ELF-1 (cell line): ENCODE data around the gene KNG1.
A peak's percentile ranks its signal among the peaks of the same experiment; 100 is the strongest.
"Not testable (repeated sequence)": the region's sequence is repeated elsewhere in the genome, so short reads cannot be mapped to it uniquely, and the experiment has no call there.

Source experiments
- DNase-seq: peaks from one replicate; pipeline ENCODE4 v3.0.0-alpha.2; 2016; ENCODE audit warnings: low read depth, low spot score

The KNG1 gene

DNA sequence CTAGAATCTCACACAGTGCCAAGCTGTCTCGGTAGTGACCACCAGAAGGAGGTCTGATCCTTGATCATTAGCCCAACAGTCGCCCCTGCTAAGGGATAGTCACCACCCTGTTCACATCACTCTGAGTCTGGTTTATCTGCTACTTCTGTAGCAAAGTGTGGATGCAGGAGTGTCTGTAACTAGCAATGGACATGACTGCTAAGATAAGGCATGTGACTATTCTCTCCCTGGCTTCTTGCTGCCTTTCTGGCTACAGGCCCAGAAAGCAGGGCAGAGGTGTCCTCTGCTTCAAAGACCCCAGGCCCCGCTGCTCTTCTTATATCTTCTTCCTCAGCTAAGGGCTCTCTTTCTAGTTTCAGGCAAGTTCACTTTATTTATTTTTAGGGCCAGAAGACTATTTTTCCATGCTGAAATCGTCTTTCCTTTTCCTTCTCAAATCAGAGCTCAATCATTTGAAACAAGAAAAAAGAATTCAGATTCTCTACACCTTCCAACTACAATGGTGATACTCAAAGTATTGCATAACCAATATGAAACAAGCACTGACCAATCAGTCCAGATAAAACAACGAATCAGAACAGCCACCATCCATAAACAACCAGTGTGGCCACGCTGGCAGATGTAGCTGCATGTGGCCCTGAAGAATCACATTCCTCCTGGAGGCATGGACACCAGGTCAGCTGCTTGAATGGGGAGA is 8.0 kb upstream of the KNG1 start:
- no peak for DNase-seq

DNA sequence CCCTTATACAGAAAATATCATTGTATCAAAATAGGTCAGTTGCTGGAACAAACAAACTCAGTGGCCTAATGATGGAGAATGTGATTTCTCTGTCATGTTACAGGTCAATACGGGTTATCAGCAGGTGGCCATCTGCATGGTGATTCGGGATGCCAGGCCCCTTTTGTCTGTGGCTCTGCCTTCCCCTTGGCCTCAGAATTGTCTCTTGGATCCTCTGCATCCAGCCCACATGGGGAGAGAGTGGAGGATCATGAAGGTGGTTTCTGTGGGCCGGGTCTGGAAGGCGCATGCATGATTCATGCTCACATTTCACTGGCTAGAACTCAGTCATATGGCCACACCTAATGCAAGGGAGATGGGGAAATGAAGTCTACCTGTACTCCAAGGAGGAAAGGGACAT is 6.5 kb upstream of the KNG1 start:
- not testable (repeated sequence) for DNase-seq

DNA sequence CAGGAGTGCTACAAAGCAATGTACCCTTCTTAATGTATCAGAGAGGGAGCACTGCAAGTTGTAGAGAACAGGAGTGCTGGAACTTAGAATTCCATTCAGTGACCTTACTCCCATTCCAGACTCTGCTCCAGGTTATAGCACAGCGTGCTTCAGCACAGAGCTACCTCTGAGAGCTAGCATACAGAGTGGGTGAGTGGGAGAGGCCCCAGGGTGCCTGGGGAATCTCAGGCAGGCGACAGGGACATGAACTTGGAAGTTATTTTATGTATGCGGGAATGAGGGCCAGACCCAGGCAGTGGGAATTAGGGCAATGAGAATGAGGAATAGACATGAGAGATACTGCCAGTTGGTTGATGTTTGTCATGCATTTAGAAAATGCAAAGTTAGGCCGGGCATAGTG is 3.7 kb upstream of the KNG1 start:
- no peak for DNase-seq

DNA sequence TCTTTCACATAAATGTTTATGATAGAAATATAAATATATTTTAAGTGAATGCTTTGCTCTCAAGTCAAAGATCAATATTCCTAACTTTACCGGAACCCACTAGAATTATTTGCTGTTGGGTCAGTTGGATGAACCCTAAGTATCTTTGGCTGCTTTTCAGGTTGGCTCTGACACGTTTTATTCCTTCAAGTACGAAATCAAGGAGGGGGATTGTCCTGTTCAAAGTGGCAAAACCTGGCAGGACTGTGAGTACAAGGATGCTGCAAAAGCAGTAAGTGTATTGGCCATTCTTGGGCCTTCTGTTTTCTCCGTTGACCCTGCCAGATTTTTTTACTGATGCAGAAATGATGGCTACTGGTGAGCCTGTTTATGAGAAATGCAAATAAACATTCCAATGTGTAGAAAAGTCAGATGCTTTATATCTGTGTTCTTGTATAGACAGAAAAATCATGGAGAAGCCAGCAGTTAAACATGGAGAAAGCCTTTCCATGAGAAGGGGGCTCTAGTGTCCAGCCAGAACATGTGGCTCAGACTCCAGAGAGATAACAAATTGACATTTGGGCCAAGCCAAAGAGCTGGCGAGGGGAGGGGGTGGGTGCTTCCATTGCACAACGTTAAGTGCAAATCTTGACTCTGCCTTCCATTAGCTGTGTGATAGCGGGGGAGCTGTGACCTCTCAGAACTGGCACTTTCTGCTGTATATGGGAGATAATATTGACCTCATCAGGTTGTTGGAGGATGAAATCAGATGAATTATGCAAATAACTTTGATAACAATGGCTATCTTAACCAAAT is 3.0 kb downstream of the KNG1 start:
- no peak for DNase-seq

DNA sequence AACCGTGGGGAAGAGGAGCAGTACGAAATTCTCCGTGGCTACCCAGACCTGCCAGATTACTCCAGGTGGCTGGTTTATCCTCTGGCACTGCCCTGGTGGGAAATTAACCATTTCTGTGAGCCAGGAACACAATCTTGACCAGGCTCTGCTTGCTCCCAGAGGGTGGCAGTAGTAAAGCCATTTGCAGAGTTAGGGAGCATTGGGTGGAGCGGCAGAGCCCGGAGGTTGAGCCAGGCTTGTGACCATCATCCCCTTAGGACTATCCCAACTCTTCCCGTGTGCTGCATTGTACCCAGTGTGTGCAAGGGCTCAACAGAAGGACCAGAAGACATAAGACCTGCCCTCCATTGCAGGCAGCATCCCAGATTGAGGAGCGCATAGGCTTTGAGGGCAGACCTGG is 5.3 kb downstream of the KNG1 start:
- DNase-seq: peak; percentile 51

DNA sequence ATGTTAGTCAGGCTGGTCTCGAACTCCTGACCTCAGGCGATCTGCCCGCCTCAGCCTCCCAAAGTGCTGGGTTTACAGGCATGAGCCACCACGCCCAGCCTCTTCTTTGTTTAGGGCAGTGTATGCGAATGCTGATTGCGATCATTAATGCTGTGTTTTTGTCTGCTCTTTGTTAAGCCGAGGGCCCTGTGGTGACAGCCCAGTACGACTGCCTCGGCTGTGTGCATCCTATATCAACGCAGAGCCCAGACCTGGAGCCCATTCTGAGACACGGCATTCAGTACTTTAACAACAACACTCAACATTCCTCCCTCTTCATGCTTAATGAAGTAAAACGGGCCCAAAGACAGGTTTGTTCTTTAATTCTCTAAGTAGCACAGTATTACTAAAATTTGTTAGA is 7.8 kb downstream of the KNG1 start:
- DNase-seq: peak; percentile 92

DNA sequence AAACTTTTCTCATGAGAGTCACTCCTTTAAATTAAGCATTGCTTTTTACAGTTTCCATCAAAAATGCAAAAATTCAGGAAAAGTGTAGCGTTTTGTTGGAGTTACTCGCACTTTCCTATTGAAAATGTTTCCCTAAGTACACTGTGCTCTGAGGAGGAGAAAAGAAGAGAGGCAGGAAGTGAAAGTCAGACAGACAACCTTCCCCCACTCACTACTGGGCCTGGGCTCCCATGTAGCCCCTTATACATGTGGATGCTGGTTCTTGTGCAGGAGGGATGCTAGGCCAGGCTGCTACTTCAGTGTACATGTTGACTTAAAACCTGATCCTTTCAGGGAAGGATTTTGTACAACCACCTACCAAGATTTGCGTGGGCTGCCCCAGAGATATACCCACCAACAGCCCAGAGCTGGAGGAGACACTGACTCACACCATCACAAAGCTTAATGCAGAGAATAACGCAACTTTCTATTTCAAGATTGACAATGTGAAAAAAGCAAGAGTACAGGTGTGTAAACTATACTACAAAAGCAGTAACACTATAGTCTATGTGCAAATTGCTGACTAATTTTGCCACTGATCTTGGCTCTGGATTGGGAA is 15.1 kb downstream of the KNG1 start:
- DNase-seq: no peak

DNA sequence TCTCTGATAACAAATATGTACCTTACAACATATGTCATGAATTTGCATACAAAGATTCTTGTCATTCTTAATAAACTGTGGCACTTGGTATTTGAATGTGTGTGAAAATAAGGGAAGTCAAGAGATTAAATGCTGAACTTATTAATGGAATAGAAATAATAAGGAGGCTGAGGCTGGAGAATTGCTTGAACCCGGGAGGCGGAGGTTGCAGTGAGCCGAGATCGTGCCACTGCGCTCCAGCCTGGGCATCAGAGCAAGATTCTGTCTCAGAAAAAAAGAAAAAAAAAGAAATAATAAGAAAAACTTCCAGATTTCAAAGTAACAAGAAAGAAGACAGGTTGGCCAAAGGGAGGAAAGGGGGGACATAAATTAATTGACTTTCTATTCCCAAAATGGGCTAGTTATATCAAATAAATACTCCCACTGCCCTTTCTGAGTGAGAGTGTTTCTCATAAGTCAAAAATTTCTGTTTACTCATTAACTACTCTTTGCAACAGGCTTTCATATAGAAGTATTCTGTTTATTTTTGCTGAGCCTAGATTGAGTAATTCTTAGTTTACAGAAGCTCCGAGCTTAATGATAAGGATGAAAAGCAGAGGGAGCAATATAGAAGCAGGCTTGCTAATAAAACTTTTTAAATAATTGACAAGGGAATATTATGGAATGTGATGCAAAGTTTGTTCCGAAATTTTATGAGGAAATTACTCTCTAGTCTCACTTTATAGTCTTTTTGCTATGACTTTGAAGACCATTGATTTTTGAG is 25.6 kb downstream of the KNG1 start:
- DNase-seq: no peak

DNA sequence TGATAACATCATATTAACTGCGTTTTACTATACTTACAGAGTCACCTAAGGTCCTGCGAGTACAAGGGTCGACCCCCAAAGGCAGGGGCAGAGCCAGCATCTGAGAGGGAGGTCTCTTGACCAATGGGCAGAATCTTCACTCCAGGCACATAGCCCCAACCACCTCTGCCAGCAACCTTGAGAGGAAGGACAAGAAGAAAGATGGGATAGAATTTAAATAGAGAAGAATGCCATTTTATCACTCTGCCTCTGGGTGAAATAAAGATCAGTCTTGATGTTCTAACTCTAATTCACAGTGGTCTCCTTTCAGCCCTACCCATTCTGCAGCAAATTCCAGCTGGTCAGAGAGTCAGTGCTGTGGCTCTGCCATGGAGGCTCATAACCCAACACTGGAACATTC is 26.5 kb downstream of the KNG1 start:
- DNase-seq: no peak

DNA sequence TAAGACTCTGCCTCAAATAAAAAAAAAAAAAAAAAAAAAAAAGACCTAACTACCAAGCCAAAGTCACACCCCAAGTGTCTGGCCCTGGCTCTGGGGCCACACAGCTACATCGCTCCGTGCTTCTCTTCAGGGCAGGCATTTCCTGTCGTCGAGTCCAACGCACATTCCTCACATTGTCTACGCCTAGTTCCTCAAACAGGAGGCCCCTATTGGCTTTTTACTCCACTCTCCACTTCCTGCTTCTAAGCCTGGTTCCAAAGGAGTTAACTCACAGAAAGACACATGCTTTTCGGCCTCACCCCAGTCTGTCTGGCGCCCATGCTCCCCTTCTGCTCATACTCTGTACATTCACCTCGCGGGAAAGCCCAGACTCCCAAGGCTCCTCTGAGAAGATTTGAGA is 28.8 kb downstream of the KNG1 start:
- DNase-seq: peak; percentile 87

DNA sequence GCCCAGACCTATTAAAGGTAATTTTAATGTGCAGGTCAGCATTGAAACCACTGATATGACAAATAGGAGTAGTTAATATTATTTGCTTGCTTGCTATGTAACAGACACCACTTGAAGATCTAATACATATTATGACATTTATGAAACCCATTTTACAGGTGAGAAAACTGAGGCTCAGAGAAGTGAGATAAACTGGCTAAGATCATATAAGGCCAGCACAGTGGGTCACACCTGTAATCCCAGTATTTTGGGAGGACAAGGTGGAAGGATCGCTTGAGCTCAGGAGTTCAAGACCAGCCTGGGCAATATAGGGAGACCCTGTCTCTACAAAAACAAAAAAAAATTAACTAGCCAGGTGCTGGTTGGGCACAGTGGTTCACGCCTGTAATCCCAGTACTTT is 33.2 kb downstream of the KNG1 start:
- DNase-seq: no peak

DNA sequence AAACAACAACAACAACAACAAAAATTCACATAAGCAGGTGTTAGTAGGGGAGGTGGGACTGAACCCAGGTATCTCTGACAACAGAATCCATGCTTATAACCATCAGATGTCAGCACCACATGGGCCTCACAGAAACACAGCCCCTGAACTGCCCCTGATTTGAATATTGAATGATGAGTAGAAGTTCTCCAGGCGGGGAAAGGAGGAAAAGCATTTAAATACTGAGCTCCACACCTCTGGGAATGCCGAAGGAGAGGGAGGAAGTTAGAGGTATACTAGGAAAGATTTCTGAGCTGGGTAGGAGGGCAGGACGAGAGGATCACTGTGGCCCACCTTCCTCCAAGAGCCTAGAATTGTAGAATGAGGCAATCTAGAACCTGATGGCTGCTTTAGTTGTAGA is 34.3 kb downstream of the KNG1 start:
- DNase-seq: no peak

DNA sequence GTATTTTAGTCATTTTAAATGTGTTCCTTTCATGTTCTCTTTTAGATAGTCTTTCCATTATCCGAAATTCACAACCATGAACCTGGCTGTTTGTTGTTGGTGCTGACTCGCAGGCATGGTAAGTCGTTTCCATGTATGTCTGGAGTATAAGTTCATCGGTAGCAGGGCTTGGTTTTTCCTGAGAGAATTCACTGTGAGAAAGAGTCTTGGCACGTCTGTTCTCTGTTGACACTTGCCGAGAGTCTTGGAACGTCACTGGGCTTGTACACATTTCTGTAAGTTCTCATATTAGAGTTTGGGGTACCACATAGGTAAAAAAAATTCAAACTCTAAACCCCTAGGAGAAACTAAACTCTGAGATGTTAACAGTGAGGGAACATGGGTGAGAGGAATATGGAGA is 36.8 kb downstream of the KNG1 start:
- no peak for DNase-seq

DNA sequence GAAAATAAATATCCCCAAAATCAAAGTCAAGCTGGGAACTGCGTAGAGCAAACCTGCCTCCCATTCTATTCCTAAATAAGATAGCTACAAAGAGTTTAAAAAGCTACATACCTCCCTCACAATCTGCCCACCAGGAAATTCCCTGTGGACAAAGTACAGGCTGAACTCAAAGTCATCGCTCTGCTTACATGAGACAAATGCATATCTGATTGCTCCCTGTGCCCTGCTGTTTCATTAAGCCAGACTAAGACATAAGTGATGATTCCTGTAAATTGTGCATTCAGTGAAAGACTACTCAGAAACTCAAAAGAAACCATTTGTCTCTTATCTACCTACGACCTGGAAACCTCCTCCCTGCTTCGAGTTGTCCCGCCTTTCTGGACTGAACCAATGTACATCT is 37.7 kb downstream of the KNG1 start:
- no peak for DNase-seq

DNA sequence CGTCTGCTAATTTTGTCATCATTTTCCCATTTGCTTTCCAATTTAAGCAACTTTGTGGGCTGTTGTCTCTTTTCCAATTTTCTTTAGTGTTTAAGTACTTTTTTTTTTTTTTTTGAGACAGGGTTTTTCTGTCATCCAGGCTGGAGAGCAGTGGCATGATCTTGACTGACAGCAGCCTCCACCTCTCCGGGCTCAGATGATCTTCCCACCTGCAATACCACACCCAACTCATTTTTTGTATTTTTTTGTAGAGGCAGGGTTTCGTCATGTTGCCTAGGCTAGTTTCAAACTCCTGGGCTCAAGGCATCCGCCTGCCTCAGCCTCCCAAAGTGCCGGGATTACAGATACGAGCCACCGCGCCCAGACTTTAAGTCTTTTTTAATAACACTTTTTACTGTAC is 40.1 kb downstream of the KNG1 start:
- DNase-seq: no peak

DNA sequence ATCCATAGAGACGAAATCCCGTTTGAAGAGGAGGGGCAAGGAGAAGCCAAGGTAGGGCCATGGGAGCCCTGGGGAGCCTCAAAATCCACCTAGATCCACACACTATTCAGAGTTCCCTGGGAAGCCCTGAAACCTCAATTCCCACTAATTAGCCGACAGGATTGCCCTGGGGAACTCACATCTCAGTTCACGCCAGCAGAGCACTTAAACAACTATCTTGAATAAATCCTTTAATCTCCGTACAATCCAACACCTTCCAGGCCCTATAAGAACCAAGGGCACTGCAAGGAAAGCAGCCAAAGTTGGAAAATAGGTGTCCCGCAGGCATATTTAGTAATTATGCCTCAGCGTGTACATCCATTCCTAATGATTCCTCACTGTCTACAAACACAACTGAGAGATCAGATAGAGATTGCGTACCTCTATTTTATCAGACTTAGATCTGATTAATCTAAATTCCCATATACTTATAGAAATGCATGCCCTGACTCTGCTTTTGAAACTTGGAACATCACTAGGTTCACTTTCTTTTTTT is 40.6 kb downstream of the KNG1 start:
- peak; percentile 17 for DNase-seq

DNA sequence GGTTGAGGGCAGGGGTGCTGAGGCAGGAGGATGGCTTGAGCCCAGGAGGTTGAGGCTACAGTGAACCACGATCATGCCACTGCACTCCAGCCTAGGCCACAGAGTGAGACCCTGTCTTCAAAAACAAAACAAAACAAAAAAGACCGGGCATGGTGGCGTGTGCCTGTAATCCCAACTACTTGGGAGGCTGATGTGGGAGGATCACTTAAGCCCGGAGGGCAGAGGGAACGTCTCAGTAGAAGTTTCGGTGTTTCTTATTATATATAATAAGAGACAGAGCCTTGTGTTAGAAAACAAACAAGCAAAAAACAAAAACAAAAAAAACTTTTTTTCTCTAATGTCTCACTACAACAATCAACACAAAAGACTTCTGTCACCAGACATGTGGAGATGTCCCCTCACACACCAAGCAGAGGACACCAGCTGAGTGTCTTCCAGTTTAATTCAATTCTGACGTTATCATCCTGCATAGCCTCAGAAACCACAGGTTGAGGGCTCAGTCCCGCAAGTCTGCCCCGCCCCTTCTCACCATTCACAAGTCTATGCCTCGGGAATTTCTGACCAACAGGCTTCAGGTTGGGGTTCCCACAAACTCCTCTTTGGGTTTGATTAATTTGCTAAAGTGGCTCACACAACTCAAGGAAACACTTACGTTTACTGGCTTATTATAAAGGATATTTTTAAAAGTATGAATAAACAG is 42.2 kb downstream of the KNG1 start:
- DNase-seq: peak; percentile 31

DNA sequence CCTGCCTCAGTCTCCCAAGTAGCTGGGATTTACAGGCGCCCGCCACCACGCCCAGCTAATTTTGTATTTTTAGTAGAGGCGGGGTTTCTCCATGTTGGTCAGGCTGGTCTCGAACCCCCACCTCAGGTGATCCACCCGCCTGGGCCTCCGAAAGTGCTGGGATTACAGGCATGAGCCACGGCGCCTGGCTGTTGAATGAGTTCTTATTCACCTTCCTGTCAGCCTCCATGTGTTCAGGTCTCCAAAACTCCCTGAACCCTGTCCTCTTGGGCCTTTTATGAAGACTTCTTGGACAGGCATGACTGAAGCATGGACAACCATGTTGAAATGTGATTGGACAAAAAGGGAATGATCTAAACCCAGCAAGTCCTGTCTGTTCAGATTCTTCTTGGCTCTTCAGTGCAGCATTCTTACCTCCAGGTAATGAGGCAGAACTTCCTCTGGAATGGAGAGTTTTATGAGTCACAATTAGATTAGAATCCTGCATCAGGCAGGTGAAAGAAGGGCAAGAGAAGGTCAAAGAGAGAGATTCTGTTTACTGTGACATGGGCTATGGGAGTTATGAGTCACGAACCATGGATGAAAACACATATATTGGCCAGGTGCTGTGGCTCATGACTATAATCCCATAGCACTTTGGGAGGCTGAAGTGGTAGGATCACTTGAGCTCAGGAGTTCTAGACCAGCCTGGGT is 43.1 kb downstream of the KNG1 start:
- peak; percentile 39 for DNase-seq

DNA sequence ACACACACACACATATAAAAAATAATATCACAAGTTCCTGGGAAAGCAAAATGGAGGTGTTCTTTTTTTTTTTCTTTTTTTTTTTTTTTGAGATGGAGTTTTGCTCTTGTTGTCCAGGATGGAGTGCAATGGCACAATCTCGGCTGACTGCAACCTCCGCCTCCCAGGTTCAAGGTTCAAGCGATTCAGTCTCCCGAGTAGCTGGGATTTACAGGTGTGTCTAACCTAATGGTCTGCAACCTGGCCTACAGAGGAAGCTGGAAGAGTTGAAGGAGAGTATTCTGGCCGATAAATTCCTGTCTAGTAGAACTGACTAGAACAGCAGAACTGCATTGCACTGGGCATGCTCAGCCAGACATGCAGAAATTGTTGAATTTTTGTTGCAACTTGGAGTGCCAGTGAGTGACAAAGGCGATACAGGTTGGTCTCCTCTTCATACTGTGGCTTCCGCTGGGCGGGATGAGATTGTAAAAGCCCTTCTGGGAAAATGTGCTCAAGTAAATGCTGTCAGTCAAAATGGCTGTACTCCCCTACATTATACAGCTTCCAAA is 43.8 kb downstream of the KNG1 start:
- no peak for DNase-seq

DNA sequence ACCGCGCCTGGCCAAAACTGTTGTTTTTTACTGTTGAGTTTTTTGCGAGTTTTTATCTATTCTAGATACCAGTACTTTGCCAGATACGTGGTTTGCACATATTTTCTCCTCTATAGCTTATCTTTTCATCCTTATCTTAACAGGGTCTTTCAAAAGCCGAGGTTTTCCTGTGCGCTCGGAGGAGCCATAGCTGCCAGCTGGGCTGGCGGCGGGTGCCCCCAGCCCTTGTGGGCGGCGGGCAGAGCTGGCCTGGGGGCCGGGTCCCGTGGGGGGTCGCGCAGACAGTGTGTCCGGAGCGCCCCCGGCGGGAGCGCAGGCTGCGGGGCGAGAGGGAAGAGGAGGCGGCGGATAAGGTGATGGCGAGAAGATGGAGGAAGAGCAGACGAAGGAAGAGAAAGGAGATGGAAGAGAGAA is 55.1 kb downstream of the KNG1 start:
- no peak for DNase-seq
